CD1c-positive myeloid dendritic cell (primary cell): ENCODE data around the gene BTBD18.

Source experiments
- DNase-seq: peaks from one replicate; pipeline ENCODE4 v3.0.0-alpha.2; 2016; ENCODE audit errors: extremely low spot score

Gene BTBD18

DNA sequence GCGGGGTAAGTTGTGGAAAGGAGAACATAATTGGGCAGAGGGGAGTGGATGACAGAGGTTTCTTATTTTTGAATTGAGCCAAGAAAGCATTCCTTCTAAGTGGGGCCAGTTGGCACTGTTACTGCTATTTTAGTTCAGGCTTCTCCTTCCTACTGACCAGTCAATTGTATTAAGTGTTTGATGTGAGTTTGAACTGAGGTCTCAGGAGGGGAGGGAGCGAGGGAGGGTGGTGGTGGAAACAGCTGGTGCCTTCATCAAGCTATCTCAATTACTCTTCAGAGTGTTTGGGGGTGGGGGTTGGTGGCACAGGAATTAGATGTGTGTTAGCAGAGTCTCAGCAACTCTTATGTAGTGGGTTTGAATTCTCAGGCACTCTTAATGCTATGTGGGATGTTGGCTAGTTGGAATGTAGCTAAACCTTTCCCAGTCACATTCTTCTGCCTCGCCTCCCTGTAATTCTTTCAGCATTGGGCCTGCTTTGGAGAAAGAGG is 24.5 kb upstream of the BTBD18 start:
- DNase-seq: no peak

DNA sequence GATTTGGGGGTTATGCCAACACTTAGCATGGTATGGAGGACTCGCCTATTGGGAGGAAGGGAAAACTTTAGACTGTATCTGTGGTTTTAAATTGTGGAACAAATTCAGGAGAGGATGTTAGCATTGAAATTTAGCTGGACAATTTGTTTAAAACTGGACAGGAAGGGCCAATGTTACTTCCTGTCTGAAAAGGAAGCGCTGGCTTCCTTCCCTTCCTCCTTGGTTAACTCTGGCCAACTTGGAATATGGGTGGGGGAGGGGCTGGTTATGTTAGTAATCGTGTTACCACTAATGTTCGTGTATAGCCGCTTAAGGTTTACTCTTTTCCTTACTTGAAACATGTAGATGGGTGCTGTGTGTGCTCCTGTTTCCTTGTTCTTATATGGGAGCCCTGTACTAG is 23.9 kb upstream of the BTBD18 start:
- DNase-seq: no peak

GRCh38 chr11:57773026-57773598 is 21.5 kb upstream of the BTBD18 start:
- DNase-seq: no peak

DNA sequence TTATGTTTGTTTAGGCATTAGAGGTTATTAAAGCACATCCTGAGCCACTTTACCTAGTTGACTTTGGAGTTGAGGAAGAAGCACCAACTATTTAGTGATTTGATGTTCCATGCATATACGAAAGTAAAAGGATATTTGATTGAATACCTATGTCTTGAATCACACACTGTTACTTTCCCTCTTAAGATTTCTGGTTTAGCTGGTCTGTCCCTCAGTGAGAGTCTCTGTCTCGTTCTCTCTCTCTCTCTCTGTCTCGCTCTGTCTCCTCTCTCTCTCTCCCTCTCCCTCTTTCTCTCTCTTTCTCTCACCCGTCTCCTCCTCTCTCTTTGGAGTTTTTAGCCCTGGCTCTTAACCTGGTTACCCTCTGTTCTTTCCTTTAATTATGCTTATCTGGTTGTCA is 20.9 kb upstream of the BTBD18 start:
- DNase-seq: no peak

DNA sequence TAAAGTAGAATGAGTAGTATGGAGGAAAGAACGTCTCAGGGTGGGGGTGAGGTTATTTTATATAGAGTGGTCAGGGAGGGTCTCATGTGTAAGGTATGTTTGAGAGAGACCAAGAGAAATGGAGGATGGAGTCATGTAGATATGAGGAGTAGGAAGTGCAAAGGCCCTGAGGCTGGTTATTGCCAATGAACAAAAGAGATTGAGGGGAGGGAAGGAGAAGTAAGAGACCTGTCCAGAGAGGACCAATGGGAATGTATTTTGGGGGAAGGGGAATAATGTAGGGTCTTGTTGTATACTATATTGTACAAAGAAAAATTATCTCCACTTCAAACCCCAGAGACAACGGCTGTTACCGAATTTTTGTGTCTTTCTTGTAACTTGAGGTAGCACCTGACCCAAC is 19.7 kb upstream of the BTBD18 start:
- no peak for DNase-seq

DNA sequence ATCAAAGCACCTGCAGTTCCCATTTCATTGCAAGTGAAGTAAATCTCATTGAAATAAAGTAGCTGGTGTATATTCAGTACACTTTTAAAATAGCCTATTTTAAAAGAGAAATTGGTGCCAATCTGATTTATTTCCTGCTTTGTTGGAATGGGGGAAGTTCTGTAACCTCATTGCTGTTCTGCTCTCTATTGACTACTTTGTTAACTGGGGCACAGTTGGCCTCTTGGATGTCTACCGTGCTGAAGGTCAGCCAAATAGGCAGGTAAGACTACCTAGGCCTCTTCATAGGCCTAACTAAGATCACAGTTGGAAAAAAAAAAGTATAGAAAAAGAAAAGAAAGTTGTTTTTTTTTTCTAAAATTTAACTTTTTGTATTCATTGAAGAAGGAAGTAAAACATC is 19.2 kb upstream of the BTBD18 start:
- no peak for DNase-seq

DNA sequence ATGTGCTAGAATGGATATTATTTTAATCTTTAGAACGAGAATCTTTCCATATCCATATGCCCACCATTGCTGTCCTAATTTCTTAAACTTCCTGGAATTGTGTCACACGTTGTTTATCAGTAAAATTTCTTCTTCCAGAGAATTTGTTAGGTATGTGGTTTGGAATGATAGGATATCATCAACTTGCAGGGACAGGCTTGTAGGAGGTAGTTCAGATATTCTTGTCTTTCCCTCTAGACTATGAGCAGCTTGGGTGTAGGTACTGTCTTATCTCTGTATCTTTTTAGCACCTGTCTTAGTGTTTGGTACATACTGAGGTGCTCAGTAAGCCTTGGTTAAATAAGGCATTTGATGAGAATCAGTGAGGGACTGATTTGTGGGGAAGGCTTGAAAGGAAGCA is 13.4 kb upstream of the BTBD18 start:
- DNase-seq: no peak

GRCh38 chr11:57764566-57764965 is 12.9 kb upstream of the BTBD18 start:
- no peak for DNase-seq

DNA sequence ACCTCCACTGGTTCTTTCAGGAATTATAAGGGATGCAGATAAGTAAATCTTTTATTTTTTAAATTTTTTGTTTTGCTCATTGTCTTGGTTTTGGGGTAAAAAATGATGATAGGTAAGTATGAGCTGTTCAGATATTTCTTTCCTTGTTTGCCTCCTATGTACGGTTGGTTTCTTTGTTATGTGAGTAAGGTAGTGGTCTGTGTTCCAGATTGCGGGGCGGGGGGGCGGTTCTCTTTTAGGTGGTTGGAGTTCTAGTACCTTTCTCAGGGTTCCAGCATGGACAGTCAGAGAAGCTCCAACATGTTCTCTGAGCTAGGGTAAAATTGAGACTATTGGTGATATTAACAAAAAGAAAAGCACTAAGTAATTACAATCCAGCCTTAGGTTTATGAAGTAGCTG is 12.4 kb upstream of the BTBD18 start:
- no peak for DNase-seq

GRCh38 chr11:57763568-57763967 is 11.9 kb upstream of the BTBD18 start:
- peak; percentile 16 for DNase-seq

- no peak for DNase-seq
These were observed 10.7 kb upstream of the BTBD18 start for GRCh38 chr11:57762235-57762861.

DNA sequence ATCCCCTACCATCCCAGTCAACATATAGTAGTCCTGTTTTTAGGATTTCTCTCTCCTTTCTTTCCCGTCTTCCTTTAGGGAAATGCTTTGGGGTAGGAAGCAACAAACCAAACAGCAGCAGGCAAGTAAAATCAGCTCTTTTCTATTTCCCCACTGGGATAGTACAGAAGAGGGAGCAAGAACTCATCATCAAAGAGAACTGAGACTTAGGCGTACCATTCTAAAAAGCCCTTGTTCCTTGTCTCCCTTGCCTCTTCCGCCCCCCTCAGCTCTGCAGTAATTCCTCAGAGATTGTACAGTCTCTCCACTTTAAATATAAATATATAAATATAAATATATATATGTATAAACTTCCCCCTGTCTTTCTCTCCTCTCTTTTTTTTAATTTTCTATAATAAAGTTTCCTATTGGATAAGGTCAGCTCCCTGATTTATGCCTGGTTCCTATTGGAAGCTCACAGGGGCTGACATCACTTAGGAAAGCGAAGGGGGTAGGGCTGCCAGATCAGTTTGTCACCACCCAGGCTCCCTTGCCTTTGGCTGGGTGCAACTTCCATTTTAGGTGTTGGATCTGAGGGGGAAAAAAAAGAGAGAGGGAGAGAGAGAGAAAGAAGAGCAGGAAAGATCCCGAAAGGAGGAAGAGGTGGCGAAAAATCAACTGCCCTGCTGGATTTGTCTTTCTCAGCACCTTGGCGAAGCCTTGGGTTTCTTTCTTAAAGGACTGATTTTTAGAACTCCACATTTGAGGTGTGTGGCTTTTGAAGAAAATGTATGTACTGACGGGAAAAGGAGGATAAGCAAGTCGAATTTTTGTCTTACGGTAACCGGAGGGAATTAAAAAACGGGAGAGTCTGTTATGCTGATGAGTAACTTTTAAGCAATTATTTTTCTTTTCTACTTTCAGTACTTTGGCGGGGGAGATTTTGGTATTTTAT is 9.9 kb upstream of the BTBD18 start, which contains the start of gene CTNND1:
TSS of gene CTNND1 (plus strand) at position 502 of the 934 bp plus-strand sequence. CDS start 29,677 bp downstream, outside the sequence.
- DNase-seq: peak; percentile 91

- no peak for DNase-seq
These were observed 6.6 kb upstream of the BTBD18 start for GRCh38 chr11:57758174-57758573.

DNA sequence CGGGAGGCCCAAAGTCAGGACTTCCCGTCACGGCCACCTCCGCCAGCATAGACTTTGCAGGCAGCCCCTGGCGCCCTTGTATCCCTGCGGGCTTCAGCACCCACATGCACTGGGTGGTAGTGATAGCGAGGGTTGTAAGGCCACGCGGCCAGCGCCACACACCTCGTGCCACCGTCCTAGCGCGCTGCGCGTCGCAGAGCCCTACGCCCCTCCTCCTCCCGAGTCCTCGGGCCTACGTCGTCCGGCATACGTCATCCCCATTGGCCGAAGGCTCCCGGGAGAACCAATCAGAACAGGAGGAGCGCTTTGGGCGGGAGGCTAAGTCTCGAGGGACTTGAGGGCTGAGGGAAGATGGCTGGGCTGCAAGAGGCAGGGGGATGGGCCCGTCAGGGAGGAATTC is 1.3 kb upstream of the BTBD18 start:
- no peak for DNase-seq

- no peak for DNase-seq
These were observed 443 bp downstream of the BTBD18 start for GRCh38 chr11:57751176-57751575.

GRCh38 chr11:57746920-57747319 is 4.7 kb downstream of the BTBD18 start:
- no peak for DNase-seq

- DNase-seq: no peak
These were observed 6.4 kb downstream of the BTBD18 start for GRCh38 chr11:57745206-57745605.

GRCh38 chr11:57744357-57744756 is 7.3 kb downstream of the BTBD18 start:
- no peak for DNase-seq

DNA sequence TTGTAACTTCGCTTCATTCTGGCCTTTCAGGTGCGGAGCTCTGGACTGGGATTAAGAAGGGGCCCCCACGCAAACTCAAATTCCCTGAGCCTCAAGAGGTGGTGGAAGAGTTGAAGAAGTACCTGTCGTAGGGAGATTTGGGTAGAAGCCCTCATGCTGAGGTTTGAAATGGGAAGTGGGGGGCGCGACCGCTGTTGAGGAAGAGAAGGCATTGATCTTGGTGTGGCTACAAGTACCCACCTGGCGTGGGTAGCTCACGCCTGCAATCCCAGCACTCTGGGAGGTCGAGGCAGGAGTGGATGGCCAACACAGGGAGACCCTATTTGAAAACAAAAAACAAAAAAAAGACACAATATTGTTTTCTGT is 9.5 kb downstream of the BTBD18 start:
- DNase-seq: no peak

DNA sequence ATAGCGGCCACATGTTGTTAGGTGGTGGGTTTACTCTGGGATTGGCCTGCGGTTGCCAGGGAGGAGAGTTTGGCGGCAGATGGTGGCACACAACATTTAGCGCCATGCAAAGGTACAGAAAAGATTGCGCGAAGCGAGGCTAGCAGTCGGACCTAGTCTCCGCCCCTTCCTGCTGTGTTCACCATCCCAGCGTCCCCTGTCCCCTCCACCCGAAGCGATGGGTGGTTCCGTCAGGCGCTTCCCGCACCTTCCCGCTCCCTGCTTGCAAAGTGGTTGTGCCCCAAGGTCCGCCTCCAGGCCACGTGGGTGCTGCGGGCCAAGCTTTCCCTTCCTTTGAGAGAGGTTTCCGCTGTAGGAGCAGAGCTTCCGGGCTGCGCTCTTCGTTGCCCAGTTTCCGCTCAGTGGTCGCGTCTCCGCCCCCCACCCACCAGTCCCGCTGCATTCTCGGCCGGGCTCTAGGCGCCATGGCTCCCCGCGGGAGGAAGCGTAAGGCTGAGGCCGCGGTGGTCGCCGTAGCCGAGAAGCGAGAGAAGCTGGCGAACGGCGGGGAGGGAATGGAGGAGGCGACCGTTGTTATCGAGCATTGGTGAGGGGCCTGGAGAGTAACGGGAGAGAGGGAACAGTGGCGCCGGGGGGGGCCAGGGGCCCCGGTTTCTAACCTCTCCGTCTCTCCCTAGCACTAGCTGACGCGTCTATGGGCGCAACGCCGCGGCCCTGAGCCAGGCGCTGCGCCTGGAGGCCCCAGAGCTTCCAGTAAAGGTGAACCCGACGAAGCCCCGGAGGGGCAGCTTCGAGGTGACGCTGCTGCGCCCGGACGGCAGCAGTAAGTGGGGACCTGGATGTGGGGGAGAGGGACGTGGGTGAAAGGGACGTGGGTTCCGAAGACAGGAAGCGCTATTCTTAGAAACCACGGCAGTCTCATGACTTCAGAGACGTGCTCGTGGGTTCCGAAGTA is 10.2 kb downstream of the BTBD18 start, which contains the start of gene SELENOH:
TSS of gene SELENOH (plus strand) at position 360 of the 955 bp plus-strand sequence. CDS start at position 465, 105 bp downstream.
- DNase-seq: peak; percentile 97

DNA sequence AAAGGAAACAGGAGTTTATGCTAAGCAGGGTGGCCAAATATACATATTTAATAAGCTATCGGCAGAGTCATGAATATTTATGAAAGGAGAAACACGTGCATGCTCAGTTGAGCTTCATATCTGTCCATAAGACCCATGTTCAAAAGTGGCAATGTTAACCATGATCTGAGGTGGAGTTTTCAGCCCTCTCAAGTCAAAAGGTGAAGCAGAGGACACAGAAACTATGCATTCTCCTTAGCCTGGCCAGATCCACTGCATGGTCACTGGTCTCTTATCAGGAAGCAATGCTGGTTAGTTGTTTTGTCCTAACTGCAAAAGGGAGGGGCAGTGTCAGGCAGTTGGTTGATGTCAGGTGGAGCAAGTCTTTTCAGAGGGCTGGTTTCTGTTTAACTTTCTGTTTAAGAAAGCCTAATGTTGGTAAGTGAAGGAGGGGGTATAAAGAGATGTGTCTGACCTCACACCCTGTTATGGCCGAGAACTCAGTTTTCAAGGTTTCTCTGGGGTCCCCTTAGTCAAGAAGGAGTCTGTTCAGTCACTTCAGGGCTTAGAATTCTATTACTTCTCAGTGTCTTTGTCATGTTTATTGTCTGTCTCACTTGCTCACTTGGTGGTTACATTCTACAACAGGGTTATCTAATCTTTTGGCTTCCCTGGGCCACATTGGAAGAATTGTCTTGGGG is 15.9 kb downstream of the BTBD18 start:
- no peak for DNase-seq
